GM12878 (cell line): ENCODE results near the gene RPL3. TPM values are rescaled to one million over a fixed set of nuclear protein-coding genes. Genes with fewer than 3 reads are reported as not detected.
A peak's percentile ranks its signal among the peaks of the same experiment; 100 is the strongest.

ENCODE experiments used
- ATAC-seq: fragments of 200-7000 bp; cut with Tn5 transposase; 3 replicates; pipeline ENCODE4 v1.9.1; 2020; ENCODE audit warnings: mild to moderate bottlenecking, moderate library complexity
- BruUV-seq: library from RNA; stranded (reverse); fragments of 400-500 nt; replicated peaks from 2 replicates; lab custom pipeline; 2021; lab: Mats Ljungman, UMichigan
- CTCF ChIA-PET: fragments of 300-600 bp; sonication (Branson Sonifier 250); formaldehyde crosslinking; extraction: SDS; loops from one replicate; lab custom pipeline; 2021; ENCODE audit warnings: inconsistent platforms; lab: Yijun Ruan, JAX
- POLR2A ChIA-PET: fragments of 350-600 bp; formaldehyde crosslinking; extraction: SDS; loops from one replicate; lab custom pipeline; 2021; ENCODE audit warnings: inconsistent platforms; lab: Charles Lee
- RAD21 ChIA-PET: fragments of 300-600 bp; sonication (Branson Sonifier 250); formaldehyde crosslinking; loops from one replicate; lab custom pipeline; 2023; ENCODE audit warnings: antibody characterized with exemption; ENCODE audit not compliant: unreplicated experiment; lab: Charles Lee
- SMC1A ChIA-PET: fragments of 300-600 bp; sonication (Branson Sonifier 250); formaldehyde crosslinking; loops from one replicate; lab custom pipeline; 2023; ENCODE audit not compliant: unreplicated experiment, uncharacterized antibody; lab: Charles Lee
- DNase-seq: peaks from one replicate; pipeline ENCODE4 v3.0.0-alpha.2; 2011; ENCODE audit warnings: low read depth, low spot score
- FAIRE-seq: peaks from 3 replicates; lab custom pipeline; 2011; peaks lifted over from hg19 to GRCh38; lab: Jason Lieb, UNC
- H2AFZ ChIP-seq: 2 replicates; pipeline ENCODE4 v1.6.0; 2011; ENCODE audit warnings: low read depth, low read length, control low read depth; ENCODE audit not compliant: control insufficient read depth
- H3K27ac ChIP-seq: 2 replicates; pipeline ENCODE4 v1.5.1; 2011; ENCODE audit warnings: control low read depth; ENCODE audit not compliant: control insufficient read depth, insufficient read depth
- H3K27me3 ChIP-seq, 2 experiments: replicated peaks in 1 of 2; 2 replicates each; pipeline versions ENCODE4 v1.6.0 to v1.6.1; 2011; ENCODE audit warnings: low read length in 1 of 2; ENCODE audit not compliant: control insufficient read depth in 2 of 2, insufficient read depth in 2 of 2
- H3K36me3 ChIP-seq, 2 experiments: 2 replicates each; pipeline ENCODE4 v1.5.1; 2011; ENCODE audit warnings: low read length in 1 of 2; ENCODE audit not compliant: control insufficient read depth in 2 of 2, insufficient read depth in 2 of 2
- H3K4me1 ChIP-seq: 2 replicates; pipeline ENCODE4 v1.6.1; 2011; ENCODE audit warnings: mild to moderate bottlenecking, low read length, moderate library complexity, mixed read lengths; ENCODE audit not compliant: control insufficient read depth, insufficient read depth
- H3K4me2 ChIP-seq: 2 replicates; pipeline ENCODE4 v1.6.0; 2011; ENCODE audit warnings: control low read depth; ENCODE audit not compliant: control insufficient read depth, insufficient read depth
- H3K4me3 ChIP-seq: fragments of 200-600 bp; sonication (generic); 2 replicates; pipeline ENCODE4 v1.5.1; 2016
- H3K79me2 ChIP-seq: 2 replicates; pipeline ENCODE4 v1.6.0; 2011; ENCODE audit warnings: low read length; ENCODE audit not compliant: control insufficient read depth, insufficient read depth
- H3K9ac ChIP-seq: 2 replicates; pipeline ENCODE4 v1.8.0; 2011; ENCODE audit warnings: low read length, control low read depth, mixed read lengths; ENCODE audit not compliant: control insufficient read depth, insufficient read depth
- H3K9me3 ChIP-seq: replicated peaks from 3 replicates; pipeline ENCODE4 v1.5.1; 2011; ENCODE audit warnings: mild to moderate bottlenecking, low read length; ENCODE audit not compliant: control insufficient read depth, insufficient read depth
- H4K20me1 ChIP-seq: 2 replicates; pipeline ENCODE4 v1.6.0; 2011; ENCODE audit not compliant: control insufficient read depth, insufficient read depth
- BHLHE40 ChIP-seq, 2 experiments: fragments of 450-650 bp in 1 of 2; IDR thresholded peaks; 2 replicates each; pipeline ENCODE4 v1.6.1; 2011 to 2017; ENCODE audit warnings: low read depth in 2 of 2, borderline replicate concordance in 1 of 2, improper control_type of control experiment in 1 of 2, low read length in 1 of 2, mild to moderate bottlenecking in 1 of 2
- CEBPB ChIP-seq, 2 experiments: fragments of 150-350 bp in 1 of 2; IDR thresholded peaks; 2 replicates each; pipeline ENCODE4 v1.6.1; 2012 to 2014; ENCODE audit warnings: low read depth in 2 of 2, low read length in 2 of 2, borderline replicate concordance in 1 of 2, inconsistent platforms in 1 of 2
- CTCF ChIP-seq, 3 experiments: IDR thresholded peaks in 2 of 3; conservative IDR thresholded peaks in 1 of 3; 2 replicates each; pipeline ENCODE4 v1.5.1; 2011; ENCODE audit warnings: low read depth in 3 of 3, low read length in 3 of 3, mild to moderate bottlenecking in 3 of 3, control low read depth in 2 of 3, moderate library complexity in 2 of 3, inconsistent platforms in 1 of 3, mixed read lengths in 1 of 3; ENCODE audit not compliant: control insufficient read depth in 2 of 3, insufficient read depth in 1 of 3; ENCODE audit errors: extremely low read depth in 1 of 3
- DPF2 ChIP-seq: fragments of 450-650 bp; IDR thresholded peaks from 2 replicates; pipeline ENCODE4 v1.6.1; 2017; ENCODE audit warnings: mild to moderate bottlenecking
- EP300 ChIP-seq, 2 experiments: fragments of 150-350 bp in 1 of 2; IDR thresholded peaks; 2 replicates each; pipeline ENCODE4 v1.6.1; 2011 to 2012; ENCODE audit warnings: low read depth in 2 of 2, low read length in 2 of 2, borderline replicate concordance in 1 of 2, improper control_type of control experiment in 1 of 2, inconsistent platforms in 1 of 2; ENCODE audit not compliant: control insufficient read depth in 1 of 2
- KLF5 ChIP-seq: fragments of 450-650 bp; IDR thresholded peaks from 2 replicates; pipeline ENCODE4 v1.6.1; 2014; ENCODE audit warnings: mild to moderate bottlenecking; ENCODE audit not compliant: partially characterized antibody
- MLLT1 ChIP-seq: fragments of 450-650 bp; IDR thresholded peaks from 2 replicates; pipeline ENCODE4 v1.6.1; 2016; ENCODE audit warnings: mild to moderate bottlenecking
- NR2C1 ChIP-seq: fragments of 450-650 bp; IDR thresholded peaks from 2 replicates; pipeline ENCODE4 v1.6.1; 2017; ENCODE audit warnings: antibody characterized with exemption, mild to moderate bottlenecking, moderate library complexity
- NRF1 ChIP-seq: conservative IDR thresholded peaks from 2 replicates; pipeline ENCODE4 v1.6.1; 2011; ENCODE audit warnings: mild to moderate bottlenecking, low read depth, low read length, improper control_type of control experiment
- POLR2A ChIP-seq: IDR thresholded peaks from 2 replicates; pipeline ENCODE4 v1.6.1; 2011; ENCODE audit warnings: low read depth, mild to moderate bottlenecking, low read length
- POU2F2 ChIP-seq: IDR thresholded peaks from 3 replicates; pipeline ENCODE4 v1.6.1; 2011; ENCODE audit warnings: low read depth, mild to moderate bottlenecking, low read length, borderline replicate concordance
- SMARCA5 ChIP-seq: fragments of 450-650 bp; IDR thresholded peaks from 2 replicates; pipeline ENCODE4 v1.6.1; 2017; ENCODE audit warnings: mild to moderate bottlenecking
- TBL1XR1 ChIP-seq: IDR thresholded peaks from 2 replicates; pipeline ENCODE4 v1.6.1; 2012; ENCODE audit warnings: low read depth, low read length, improper control_type of control experiment
- WGBS: methylation state at CpG from one replicate; pipeline ENCODE4 v1.1.6; 2016; ENCODE audit warnings: low lambda C conversion rate; ENCODE audit not compliant: insufficient replicate concordance, insufficient coverage; ENCODE audit errors: missing lambda C conversion rate; 5-methylcytosine and 5-hydroxymethylcytosine counted together
- in situ Hi-C: fragments of 300-500 bp; cut with MboI; formaldehyde crosslinking; loops from 9 replicates; pipeline ENCODE4 v1.14.3; 2018; ENCODE audit warnings: mixed read lengths
- intact Hi-C: fragments of 100-400 bp; cut with micrococcal nuclease; formaldehyde crosslinking; loops from one replicate; pipeline ENCODE4 v1.14.2; 2022; ENCODE audit not compliant: unreplicated experiment
- polyA plus RNA-seq, 11 experiments: library from polyadenylated mRNA; depleted of rRNA in 4 of 11; unstranded in 6 of 11; stranded (reverse) in 5 of 11; fragments of >200 nt; fragmentation: Nextera tagmentation in 4 of 11; fragmentation: Illumina TruSeq in 1 of 11; extraction: Ambion mirVana in 4 of 11; extraction: Trizol in 1 of 11; gene quantifications; 1 replicate in 1 of 11; 2 replicates in 10 of 11; pipeline versions ENCODE4 v1.2.1 to v1.2.3, GENCODE V29; 2011 to 2016; ENCODE audit warnings: inconsistent platforms in 2 of 11, missing spikeins in 2 of 11, low read depth in 1 of 11
- total RNA-seq, 4 experiments: library from RNA; depleted of rRNA in 3 of 4; stranded (reverse); fragments of >200 nt in 3 of 4; fragmentation: Illumina TruSeq in 1 of 4; extraction: Trizol in 1 of 4; gene quantifications; 2 replicates each; pipeline versions ENCODE4 v1.2.1 to v1.2.3, GENCODE V29; 2013 to 2021
- TF ChIP-seq, protein P1 (sequence below): IDR thresholded peaks from 2 replicates; pipeline ENCODE4 v1.6.1; 2011; ENCODE audit warnings: low read depth, low read length, improper control_type of control experiment, borderline replicate concordance
- TF ChIP-seq, protein P2 (sequence below): fragments of 450-650 bp; conservative IDR thresholded peaks from 2 replicates; pipeline ENCODE4 v1.6.1; 2017; ENCODE audit warnings: mild to moderate bottlenecking, moderate library complexity

RPL3 gene
- total and polyA plus RNA-seq, 10 of the 15 experiments (the other 5 are each of a cell fraction or from before 2014, with no cell fraction given), result 1,534 to 6,791 (median 3,992) TPM

- ChIA-PET SMC1A (interaction anchor here (0.7 to 1.2 kb wide), 3 partner anchors 18 to 31 kb away, joined by 3 read pairs; no protein-coding TSS in a partner anchor), CTCF (interaction anchor here (1.0 to 1.8 kb wide), 8 partner anchors 11 to 180 kb away, joined by 3 to 10 read pairs (median 4); partner anchors contain the start of genes ATF4 and RPL3), RAD21 (interaction anchor here (1.3 to 1.6 kb wide), 2 partner anchors 30 to 50 kb away, joined by 3 to 7 read pairs; partner anchors contain the start of genes RPL3 and TAB1), POLR2A (interaction anchor here (2.1 kb wide), 1 partner anchor 30 kb away, joined by 10 read pairs; the partner anchor contains the start of gene RPL3)
- Histone ChIP-seq H3K27me3 (peaks cover 0 to 1% of the 10 kb centered on the region in 2 experiments; a peak in 1 of 4 replicates), H3K9me3 (no peaks in the 10 kb centered on the region), H4K20me1 (no peaks in the 10 kb centered on the region), H3K27ac (no peak overlapping the region), H3K36me3 (no peaks in the 10 kb centered on the region), H3K79me2 (no peaks in the 10 kb centered on the region), H3K9ac (no peak overlapping the region), H3K4me2 (peak overlapping the region; percentile 72; the same call in 1 of the 2 replicates), H3K4me3 (peak overlapping the region; percentile 49; the same call in 1 of the 2 replicates), H3K4me1 (peaks cover 7% of the 10 kb centered on the region), H2AFZ (peak overlapping the region; percentile 83)
- DNase-seq (no peak), ATAC-seq (peak; percentile 31), FAIRE-seq (peak; percentile 86)
- no TSS peak for BruUV-seq
- 1% methylated on average over 30 of the region's 57 CpGs for WGBS
- in situ Hi-C loops (loop anchor here (10.0 kb wide), 1 partner anchor 685 kb away; no protein-coding TSS in a partner anchor), intact Hi-C loops (no loop called here)
- 0 out of 3 replicates have a peak, but pooled peaks have one; percentile 1 for TF ChIP-seq POU2F2
- TF ChIP-seq NRF1, result no peak
- TF ChIP-seq BHLHE40 (IDR thresholded peaks at IDR 0.05; ENCODE audit: borderline replicate concordance in 1 of 2, low read depth in 2 of 2, low read length in 1 of 2), result 0 out of 4 replicates have a peak, but pooled peaks of 1 of the 2 experiments have one; percentile 21
- TF ChIP-seq, protein P1, sequence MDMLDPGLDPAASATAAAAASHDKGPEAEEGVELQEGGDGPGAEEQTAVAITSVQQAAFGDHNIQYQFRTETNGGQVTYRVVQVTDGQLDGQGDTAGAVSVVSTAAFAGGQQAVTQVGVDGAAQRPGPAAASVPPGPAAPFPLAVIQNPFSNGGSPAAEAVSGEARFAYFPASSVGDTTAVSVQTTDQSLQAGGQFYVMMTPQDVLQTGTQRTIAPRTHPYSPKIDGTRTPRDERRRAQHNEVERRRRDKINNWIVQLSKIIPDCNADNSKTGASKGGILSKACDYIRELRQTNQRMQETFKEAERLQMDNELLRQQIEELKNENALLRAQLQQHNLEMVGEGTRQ, result no peak
- 0 out of 2 replicates have a peak, but pooled peaks have one; percentile 45 for TF ChIP-seq SMARCA5
- no peak; a peak in 1 of 6 replicates for TF ChIP-seq CTCF (IDR thresholded peaks at IDR 0.05 in 2 of 3, conservative IDR thresholded peaks at IDR 0.05 in 1 of 3; ENCODE audit: control insufficient read depth in 2 of 3, extremely low read depth in 1 of 3, insufficient read depth in 1 of 3, low read depth in 3 of 3, low read length in 3 of 3)
- TF ChIP-seq EP300 (IDR thresholded peaks at IDR 0.05; ENCODE audit: borderline replicate concordance in 1 of 2, control insufficient read depth in 1 of 2, low read depth in 2 of 2, low read length in 2 of 2), result 0 out of 4 replicates have a peak, but pooled peaks of 1 of the 2 experiments have one; percentile 8
- TF ChIP-seq TBL1XR1, result no peak
- TF ChIP-seq MLLT1, result no peak
- TF ChIP-seq NR2C1, result no peak
- no peak for TF ChIP-seq KLF5
- peak; percentile 27; the same call in 1 of the 2 replicates for TF ChIP-seq DPF2
- TF ChIP-seq, protein P2, sequence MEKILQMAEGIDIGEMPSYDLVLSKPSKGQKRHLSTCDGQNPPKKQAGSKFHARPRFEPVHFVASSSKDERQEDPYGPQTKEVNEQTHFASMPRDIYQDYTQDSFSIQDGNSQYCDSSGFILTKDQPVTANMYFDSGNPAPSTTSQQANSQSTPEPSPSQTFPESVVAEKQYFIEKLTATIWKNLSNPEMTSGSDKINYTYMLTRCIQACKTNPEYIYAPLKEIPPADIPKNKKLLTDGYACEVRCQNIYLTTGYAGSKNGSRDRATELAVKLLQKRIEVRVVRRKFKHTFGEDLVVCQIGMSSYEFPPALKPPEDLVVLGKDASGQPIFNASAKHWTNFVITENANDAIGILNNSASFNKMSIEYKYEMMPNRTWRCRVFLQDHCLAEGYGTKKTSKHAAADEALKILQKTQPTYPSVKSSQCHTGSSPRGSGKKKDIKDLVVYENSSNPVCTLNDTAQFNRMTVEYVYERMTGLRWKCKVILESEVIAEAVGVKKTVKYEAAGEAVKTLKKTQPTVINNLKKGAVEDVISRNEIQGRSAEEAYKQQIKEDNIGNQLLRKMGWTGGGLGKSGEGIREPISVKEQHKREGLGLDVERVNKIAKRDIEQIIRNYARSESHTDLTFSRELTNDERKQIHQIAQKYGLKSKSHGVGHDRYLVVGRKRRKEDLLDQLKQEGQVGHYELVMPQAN, result 0 out of 2 replicates have a peak, but pooled peaks have one; percentile 10
- TF ChIP-seq POLR2A, result 0 out of 2 replicates have a peak, but pooled peaks have one; percentile 20
- TF ChIP-seq CEBPB (IDR thresholded peaks at IDR 0.05; ENCODE audit: borderline replicate concordance in 1 of 2, low read depth in 2 of 2, low read length in 2 of 2), result no peak
These were observed 30.1 kb upstream of the RPL3 start for GRCh38 chr22:39349506-39349966.
